SK-N-MC (cell line): ENCODE data around the gene KANSL1.

Source experiments
- EZH2 ChIP-seq: fragments of 200-600 bp; sonication (generic); IDR thresholded peaks from one replicate; pipeline ENCODE4 v1.6.1; 2017; ENCODE audit warnings: antibody characterized with exemption
- FOXP2 ChIP-seq: optimal IDR thresholded peaks from 2 replicates; pipeline ENCODE3; 2011; ENCODE audit warnings: mild to moderate bottlenecking, moderate library complexity; ENCODE audit not compliant: insufficient read depth; ENCODE audit errors: extremely low read length, control extremely low read depth
- POLR2AphosphoS5 ChIP-seq: IDR thresholded peaks from 2 replicates; pipeline ENCODE4 v1.6.1; 2012; ENCODE audit warnings: mild to moderate bottlenecking, low read depth, low read length, borderline replicate concordance

- no peak for TF ChIP-seq EZH2
- no peak for TF ChIP-seq POLR2AphosphoS5
- TF ChIP-seq FOXP2: no peak
Observed at GRCh38 chr17:46192189-46192438, 1.1 kb downstream of the KANSL1 start.
